Right forelimb (tissue), 1 donor: ENCODE data around the gene CSF2RB.

Experiments
- DNase-seq: peaks from one replicate; pipeline ENCODE4 v3.0.0-alpha.2; 2018

Gene CSF2RB

DNA sequence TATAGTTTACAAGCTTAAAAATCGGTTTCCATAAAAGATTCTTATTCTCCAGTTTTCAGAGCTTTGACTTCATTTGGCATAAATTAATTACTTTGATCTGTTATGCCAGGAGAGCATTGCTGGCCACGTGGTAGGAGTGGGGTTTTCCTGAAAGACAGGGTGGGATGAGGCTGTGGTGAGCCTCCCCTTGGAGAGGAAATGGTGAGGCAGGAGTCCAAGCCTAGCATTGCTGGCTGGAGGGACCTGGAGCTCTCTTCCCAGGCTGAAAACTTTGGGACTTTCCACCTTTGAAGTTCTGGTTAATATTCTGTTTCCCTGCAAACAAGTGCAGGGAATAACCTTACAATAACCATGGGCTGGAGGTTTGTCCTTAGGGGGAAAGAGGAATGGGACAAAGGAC is 21.1 kb upstream of the CSF2RB start:
- DNase-seq: no peak

DNA sequence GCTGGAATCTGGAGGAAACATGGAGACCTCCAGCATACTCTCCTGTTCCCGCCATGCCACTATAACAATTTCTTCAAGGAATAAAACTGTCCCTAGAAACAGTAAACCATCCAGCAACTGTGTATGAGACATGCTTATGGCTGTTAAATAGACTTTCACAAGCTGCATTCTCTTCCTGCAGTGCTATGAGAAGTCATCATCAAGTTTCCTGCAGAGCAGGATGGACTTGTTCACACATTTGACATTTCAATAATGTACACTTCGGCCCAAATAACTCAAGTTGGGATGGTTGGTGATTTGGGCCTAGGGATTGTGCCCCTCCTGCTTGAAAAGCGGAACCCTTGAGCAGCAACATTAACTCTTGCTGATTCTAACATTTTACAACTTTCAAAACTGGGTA is 20.2 kb upstream of the CSF2RB start:
- DNase-seq: no peak

DNA sequence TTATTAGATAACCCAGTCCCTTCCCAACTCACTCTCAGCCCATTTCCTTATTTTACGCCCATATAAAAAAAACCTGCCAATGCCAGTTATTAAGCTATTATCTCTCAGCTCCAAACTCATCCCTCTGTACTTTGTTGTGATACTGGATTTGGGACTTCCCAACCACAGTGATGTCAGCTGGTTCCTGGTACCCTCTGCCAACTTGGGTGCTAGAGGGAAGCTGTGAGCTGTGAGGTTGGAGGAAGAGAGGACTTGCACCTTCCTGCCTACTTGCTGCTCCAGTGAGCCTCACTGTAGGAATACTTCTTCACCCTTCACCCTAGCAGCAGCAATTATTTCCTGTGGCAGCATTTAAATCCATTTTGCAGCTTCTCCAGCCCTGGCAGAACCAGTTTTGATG is 19.2 kb upstream of the CSF2RB start:
- DNase-seq: no peak

DNA sequence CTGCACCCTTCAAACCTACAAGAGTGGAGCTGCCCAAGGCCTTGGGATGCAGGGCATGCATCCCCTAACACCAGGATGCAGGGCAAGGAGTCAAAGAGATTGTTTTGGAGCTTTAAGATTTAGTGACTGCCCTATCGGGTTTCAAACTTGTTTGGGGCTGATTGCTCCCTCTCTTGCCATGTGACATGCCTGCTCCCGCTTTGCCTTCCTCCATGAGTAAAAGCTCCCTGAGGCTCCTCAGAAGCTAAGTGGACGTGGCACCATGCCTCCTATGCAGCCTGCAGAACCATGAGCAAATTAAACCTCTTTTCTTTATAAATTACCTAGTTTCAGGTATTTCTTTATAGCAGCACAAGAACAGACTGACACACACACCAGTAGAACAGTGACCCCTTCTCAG is 15.8 kb upstream of the CSF2RB start:
- no peak for DNase-seq

DNA sequence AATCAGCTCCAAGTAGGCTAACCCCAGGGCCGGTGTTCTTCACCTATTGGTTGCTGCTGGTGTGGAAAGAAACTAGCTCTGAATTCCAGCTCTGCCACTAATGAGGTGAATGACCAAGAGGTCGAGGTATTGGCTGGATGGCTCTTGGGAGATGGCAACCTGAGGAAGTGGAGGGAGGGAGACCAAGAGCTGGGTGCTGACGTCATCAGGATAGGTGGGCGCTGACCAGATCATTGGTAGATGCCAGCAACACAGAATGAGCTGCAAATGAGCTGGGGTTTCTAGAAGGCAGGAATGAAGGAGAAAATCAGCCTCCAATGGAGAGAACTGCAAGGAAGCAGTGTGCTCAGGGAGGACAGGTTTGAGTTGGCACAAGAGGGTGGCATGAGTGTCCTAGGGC is 14.7 kb upstream of the CSF2RB start:
- DNase-seq: no peak

DNA sequence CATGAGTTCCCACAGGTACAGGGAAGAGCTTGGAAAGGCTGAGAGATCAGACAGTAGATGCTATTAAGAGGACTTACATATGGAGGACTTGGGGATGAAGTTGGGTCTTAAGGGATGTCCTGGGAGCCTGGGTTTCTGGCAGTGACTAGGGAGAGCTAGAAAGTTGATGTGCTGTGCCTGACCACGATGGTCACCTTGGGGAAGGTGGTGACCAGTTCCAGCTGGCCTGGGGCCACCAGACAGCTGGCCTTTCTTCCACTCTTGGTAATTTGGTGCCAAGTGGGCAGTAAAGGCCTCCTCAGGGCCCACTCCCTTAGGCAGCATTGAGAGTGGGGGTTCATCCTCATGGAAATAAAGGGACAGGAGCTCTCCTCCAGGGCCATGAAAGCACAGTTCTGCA is 13.9 kb upstream of the CSF2RB start:
- DNase-seq: no peak

DNA sequence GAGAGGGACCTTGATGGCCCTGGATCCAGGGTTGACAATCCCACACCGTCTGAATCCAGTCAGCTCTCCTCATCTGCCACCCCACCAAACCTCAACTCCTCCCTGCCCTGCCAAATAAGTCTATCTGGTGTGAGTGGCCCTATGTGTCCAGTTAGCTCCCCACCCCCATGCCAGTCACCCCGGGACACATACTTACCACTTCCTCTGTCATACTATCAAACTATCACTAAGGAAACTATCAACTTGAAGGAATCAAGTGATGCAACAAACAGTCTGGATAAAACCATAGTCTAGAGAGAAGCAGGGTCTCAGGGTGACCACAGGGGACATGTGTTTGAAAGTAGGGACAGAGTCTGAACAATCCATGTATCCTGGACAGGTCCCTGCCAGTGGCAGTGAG is 13.2 kb upstream of the CSF2RB start:
- DNase-seq: no peak

DNA sequence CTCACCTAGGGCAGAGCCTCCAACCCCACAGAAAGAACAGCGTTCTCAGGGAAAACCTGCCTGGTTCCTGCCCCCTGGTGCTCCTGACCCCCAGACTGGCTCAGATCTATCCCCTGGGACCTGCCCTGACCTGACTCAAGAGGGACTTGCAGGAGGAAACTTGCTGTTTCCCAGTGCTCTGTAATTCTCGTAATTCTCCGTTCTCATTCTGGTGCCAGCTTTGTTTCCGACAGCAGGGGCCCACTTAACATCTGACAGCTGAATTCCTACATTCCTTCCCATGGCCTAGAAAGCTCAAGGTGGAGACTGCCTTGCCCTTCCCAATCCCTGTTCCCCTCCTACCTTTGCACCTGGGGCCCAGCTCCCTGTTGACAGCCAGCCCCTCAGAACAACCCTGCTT is 12.5 kb upstream of the CSF2RB start:
- no peak for DNase-seq

DNA sequence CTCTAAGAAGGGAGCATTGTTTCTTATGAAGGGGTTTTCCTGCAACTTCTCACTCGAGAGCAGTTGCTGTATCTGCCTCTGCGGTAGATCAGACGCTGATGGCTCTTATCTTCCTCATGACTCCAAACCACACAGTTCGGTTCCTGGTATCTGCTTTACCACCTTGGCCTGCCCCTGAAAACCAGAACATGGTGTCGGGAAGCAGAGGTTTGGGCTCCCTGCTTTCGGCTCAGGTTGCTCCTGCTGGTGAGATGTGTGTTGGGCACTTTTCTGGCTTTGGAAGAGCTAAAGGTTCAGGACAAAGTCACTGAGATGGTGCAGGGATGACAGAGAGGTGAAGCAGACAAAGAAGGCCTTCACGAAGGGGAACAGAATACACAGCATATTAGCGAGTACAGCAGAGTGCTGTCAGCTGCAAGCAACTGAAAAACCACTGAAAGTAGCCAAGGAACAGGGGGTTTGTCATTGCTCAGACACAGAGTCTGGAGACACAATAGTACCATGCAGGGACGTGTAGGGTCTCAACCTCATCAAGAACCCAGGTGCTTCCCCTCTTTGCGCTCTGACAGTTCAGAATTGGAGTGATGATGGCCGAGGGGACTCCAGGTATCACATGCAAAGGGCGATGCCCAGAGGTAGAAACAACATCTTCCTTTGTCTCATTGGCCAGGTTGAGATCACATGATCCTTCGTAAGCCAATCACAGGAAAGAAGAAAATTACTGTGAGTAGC is 11.9 kb upstream of the CSF2RB start:
- DNase-seq: no peak

DNA sequence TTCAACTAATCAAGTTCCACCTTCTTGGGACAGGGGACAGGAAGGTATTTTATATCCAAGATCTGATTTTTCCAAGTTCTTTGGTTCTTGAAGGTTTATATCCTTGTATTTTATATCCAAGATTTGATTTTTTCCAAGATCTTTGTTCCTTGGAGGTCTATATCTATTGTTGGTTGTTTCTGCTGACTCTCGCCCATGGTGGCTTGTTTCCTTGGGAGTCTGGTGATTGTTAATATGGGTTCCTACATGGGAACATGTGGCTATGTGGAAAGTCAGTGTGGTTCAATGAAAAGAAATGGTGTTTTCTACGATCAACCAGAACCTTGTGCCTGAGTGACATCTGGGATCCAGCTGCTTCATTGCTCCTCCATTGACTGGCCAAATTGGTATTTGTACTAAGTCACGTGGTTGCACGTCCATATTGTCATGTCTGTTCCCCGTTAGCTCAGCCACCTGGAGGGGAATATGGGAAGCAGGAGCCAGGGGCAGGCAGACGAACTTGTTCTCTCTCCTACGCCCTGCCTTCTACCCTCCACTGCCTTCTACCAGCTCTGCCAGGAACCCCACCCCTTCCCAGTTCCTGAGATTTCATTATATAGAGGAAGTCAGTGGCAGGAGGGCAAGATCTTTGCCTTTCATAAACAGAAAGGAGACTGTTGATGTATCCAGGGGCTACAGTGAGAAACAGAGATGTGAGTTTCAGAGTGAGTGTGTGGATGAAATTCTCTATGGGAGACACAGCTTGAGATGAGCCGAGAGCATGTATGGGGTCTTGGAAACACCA is 11.1 kb upstream of the CSF2RB start:
- no peak for DNase-seq

DNA sequence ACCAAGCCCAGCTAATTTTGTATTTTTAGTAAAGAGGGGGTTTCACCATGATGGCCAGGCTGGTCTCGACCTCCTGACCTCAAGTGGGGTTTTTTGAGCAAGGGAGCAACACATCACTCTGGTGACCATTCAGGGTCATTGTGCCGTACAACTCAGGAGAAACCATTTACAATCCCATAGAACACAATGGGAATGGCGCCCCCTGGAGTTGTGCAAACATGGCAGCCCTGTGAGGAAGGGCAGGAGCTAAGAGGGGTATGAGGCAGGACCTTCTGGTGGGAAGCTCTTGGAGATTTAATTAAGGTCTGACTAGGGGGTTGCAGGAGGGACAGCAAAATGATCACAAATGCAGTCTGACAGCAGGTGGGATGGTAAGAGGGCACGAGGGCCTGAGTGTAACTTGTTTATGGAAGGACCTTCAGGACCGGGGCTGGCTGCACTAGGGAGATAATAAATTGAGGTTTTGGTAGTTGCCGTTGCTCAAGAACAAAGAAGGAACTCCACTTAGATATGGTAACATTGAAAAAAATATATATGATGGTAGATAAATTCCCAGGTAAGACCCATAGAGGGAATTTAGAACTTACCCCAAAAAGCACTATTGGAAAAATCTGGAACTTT is 9.1 kb upstream of the CSF2RB start:
- DNase-seq: no peak

DNA sequence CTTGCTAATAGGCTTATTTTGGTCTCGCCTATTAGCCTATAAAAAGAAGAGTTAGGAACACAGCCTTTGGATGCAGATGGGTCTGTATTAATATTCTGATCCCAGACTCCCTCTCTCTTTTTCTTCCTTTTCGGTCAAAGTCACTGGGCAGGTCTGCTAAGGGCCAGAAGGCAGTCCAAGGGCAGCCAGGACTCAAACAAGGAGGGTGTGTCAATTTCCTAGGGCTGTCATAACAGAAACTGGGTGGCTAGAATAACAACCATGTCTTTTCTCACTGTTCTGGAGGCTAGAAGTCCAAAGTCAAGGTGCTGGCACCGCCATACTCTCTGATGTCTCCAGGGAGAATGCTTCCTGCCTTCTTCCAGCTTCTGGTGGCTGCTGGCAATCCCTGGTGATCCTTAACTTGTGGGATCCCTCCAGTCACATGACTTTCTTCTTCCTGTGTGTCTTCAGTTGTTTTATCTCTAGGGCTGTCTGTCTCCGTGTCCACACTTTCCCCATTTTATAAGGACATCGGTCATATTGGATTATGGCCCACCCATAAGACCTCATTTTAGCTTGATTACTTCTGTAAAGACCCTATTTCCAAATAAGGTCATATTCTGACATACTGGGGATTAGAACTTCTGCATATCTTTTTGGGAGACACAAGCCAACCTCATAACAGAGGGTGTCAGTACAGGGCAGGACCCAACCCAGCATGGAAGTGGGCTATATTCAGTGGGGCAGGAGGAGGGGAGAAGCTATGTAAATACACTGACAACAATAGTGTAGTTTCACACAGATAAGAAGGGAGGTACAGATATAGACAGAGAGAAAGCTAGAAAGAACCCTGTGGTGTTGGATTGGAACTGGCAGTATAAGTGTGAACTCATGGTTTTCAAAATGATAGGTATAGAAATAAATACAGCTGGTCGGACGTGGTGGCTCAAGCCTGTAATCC is 5.9 kb upstream of the CSF2RB start:
- DNase-seq: no peak

DNA sequence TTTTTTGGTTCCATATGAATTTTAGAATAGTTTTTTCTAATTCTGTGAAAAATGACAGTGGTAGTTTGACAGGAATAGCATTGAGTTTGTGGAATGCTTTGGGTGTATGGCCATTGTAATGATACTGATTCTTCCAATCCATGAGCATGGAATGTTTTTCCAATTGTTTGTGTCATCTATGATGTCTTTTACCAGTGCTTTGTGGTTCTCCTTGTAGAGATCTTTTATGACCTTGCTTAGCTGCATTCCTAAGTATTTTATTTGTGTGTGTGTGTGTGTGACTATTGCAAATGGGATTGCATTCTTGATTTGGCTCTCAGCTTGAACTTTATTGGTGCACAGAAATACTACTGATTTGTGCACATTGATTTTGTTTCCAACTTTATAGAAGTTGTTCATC is 3.0 kb upstream of the CSF2RB start:
- DNase-seq: no peak

DNA sequence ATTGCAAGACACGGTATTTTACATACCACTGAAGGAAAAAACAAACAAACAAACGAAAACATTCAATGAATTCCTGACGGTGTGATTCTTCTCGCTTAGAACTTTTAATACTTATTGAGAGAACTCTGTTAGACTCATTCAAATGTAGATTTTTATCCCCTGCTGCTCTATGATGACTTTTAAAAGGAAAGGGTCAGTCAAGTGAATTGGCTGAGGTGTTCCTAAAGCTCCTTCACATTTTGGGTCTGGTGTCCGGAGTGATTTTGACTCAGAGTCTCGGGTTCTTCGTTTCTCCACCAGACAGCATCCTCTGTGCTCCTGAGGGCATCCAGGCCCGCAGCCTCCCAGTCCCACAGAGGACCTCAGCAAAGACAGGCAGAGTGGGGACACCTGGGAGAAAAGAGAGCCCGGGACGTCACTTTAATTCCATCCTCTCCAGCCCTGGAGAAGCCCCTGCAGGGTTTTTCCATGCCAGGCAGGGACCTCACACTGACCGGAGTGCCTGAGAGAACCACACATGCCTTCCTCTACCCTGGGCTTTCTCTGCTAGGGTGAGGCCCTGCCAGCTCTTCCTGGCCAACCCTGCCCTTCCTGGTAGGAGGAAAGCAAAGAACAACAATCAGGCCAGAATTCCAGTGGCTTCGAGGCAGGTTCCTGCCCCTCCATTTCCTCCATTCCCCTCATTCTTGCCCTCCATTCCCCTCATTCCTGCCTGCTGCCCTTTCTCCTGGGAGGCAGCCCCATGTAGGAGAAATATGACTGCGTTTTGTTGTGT is 1.4 kb upstream of the CSF2RB start:
- no peak for DNase-seq

DNA sequence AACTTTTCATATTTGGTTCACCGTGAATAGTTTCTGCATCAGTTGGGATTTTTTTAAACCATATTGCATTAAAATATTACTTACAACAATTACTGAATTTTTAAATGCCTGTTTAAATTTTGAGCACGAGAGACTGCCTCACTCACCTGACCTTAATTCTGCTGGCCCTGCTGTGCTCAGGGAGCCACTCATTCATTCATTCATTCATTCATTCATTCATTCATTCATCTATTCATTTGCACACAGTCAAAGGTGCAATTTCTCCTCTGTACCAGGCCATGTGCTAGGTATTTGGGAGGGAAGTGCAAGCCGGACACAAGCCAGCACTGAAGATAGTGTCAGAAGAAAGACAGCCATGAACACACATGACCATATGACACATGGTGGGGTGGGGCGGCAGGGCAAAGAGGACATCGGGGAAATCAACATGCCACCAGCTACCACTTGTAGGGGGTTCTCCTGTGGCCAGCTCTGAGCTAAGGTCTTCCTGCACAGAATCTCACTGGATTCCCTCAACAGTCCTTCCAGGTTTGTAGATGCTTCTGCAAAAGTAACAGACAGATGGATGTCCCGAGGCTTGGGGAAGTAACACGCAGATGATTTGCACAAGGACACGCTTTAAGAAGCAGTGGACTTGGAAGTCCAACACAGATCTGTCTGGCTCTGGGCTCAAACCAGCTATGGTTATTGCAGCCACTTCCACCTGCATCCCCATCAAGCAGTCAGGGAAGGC is 568 bp upstream of the CSF2RB start:
- DNase-seq: no peak

DNA sequence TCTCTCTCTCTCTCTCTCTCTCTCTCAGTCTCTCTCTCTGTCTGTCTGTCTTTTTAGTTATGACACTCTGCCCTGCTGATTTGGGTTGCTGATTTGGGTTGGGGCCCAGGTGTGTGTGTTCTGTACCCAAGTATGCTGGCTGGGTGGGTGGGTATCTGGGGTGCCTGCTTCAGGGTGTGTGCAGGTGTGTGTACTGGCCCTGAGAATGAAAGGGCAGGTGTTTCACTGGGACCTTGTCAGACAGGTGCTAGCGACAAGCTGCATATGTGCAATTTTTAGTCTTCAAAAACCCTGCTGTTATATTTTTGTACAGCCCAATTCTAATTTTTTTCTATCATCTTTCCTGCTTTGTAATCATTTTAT is 943 bp downstream of the CSF2RB start:
- no peak for DNase-seq

DNA sequence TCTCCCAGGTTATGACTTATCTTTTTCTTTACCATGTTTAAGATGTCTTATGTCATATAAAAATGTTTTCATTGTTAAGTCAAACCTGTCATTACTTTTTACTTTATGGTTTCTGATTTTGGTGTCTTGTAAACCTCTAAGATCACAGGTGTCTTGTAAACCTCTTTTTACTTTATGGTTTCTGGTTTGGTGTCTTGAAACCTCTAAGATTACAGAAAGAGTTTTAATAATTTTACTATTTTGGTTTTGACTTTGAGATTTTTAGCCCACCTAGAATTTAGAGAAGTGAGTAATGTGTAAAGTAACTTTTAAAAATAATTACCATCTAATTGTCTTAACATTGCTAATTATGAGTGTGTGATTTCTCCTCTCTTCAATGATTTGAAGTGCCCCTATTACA is 2.6 kb downstream of the CSF2RB start:
- DNase-seq: no peak

DNA sequence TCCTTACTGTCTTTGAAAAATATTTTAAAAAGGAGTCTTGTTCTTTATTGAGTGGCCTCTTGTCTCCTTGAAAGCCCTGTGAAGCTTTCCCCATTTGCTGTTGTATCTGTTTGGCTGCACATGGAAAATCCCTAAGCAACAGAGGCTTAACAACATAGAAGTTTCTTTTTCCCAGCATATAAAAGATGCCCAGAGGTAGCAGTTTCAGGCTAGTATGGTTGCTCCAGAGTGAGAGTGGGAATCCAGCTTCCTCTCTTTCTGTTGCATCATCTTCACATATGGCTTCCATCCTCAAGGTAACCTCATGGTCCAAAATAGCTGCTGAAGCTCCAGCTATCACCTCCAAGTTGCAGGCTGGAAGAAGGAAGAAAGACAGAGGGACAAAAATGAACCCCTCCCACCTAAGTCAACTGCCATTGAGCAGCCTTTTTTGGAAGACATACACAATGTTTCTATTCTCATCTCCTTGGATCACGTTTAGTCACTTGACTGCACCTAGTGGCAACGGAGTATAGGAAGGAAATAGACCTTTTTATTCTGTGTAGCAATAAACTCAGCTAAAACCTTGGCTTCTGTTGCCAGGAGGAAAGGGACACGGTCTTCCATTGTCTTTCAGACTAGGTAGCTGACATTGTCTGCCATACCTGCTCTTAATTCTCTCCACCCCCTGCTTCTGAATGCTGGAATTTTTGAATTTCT is 5.3 kb downstream of the CSF2RB start:
- DNase-seq: no peak

DNA sequence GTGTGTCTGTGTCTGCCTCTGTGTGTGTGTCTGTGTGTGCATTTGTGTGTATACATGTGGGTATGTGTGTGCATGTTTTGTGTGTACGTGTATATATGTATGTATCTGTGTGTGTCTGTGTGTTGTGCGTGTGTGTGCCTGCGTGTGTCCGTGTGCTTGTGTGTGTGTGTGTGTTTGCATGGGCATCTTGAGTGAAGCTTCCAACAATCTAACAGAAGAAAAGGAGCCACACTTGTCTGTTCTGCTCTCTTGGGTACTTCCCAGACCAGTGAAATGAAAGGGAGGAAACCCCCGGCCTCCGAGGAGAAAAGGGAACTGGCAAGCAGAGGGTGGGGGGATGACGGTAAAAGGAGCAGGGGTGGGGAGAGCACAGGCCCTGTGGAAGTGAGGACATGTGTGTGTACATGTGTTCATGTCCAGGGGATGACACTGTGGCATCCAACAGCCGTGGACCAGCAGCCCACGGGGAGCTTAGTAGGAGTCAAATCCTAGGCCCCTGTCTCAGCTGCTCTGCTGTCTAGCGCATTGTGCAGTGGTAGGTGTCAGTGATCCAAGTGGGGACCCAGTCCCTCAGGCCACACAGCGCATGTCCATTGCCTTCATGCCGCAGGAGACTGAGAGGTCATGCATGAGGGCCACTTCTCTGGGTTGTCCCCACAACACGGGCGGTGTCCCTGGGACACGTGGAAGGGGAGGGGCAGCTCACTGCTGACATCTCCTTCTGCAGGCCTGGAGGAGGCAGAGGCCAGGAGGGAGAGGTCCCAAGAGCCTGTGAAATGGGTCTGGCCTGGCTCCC is 8.1 kb downstream of the CSF2RB start:
- DNase-seq: no peak

DNA sequence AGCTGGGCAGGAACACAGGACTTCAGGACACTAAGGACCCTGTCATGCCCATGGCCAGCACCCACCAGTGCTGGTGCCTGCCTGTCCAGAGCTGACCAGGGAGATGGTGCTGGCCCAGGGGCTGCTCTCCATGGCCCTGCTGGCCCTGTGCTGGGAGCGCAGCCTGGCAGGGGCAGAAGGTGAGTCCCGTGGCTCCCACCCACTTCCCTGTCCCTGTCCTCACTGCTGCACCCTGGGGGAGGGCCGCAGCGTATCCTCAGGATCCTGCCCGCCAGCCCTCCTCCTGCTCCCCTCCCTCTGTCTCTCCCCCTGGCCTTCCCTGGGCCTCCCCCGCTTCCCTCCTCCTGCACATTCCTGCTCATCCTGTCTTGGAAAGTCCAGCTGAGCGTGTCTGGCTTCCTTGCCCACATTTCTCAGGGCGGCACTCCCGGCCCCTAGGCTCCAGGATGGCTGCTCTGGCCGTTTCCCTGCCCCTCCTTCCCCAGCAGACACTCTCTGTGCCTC is 8.7 kb downstream of the CSF2RB start:
- DNase-seq: no peak
